Stimulated activated effector memory CD8-positive, alpha-beta T cell treated with anti-CD3 and anti-CD28 coated beads, Interleukin-12 subunit alpha, Interleukin-12 subunit beta, amount 100 ng/mL, for 72 hours (primary cell): ENCODE data around the gene ABLIM1.

Experiments
- ATAC-seq: fragments of 150-1000 bp; cut with Tn5 transposase; 2 replicates; pipeline ENCODE4 v1.10.0; 2021
- DNase-seq, 2 donors: peaks; one replicate each; pipeline ENCODE4 v3.0.0; 2021 to 2022; ENCODE audit warnings: low spot score in 2 of 2
- H3K27ac Mint-ChIP-seq: one replicate; pipeline ENCODE4 v1.8.0; 2022; ENCODE audit warnings: mild to moderate bottlenecking, mixed read lengths
- H3K36me3 Mint-ChIP-seq: one replicate; pipeline ENCODE4 v1.8.0; 2022; ENCODE audit warnings: mild to moderate bottlenecking, mixed read lengths
- H3K4me1 Mint-ChIP-seq: one replicate; pipeline ENCODE4 v1.8.0; 2022; ENCODE audit warnings: mixed read lengths
- H3K4me3 Mint-ChIP-seq: one replicate; pipeline ENCODE4 v1.8.0; 2022; ENCODE audit warnings: mild to moderate bottlenecking, mixed read lengths
- H3K9me3 Mint-ChIP-seq: one replicate; pipeline ENCODE4 v1.8.0; 2022; ENCODE audit warnings: mixed read lengths

Gene ABLIM1

DNA sequence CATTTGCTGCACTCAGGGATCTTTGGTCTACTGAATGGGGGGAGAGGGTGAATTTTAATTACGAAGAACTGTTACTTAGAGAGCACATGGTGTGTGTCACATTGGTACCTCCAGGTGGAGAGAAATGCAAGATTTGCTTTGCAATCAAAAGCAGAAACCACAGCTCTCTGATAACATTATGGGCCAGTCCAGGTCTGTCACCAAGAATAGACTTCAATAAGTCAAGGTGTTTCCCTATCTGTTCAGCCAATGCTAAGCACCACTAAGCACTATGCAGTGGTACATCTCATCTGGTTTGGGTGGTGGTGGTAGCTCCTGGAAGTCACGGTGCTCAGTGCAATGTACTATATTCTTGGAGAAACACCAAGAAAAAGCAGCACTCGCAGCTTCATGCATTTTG is 134.2 kb downstream of the ABLIM1 start:
- Mint-ChIP-seq H3K4me3 (peak overlapping the region; percentile 91), H3K9me3 (no peaks in the 10 kb centered on the region), H3K36me3 (peaks cover 13% of the 10 kb centered on the region), H3K4me1 (peaks cover 77% of the 10 kb centered on the region), H3K27ac (no peak overlapping the region)
- no peak for DNase-seq
- no peak for ATAC-seq

- no peak overlapping the region for H3K27ac Mint-ChIP-seq
- DNase-seq (no peak), ATAC-seq (no peak)
- H3K4me1 Mint-ChIP-seq: peaks cover 87% of the 10 kb centered on the region
- H3K4me3 Mint-ChIP-seq: no peak overlapping the region
- peaks cover 6% of the 10 kb centered on the region for H3K36me3 Mint-ChIP-seq
- H3K9me3 Mint-ChIP-seq: no peaks in the 10 kb centered on the region
Measured at GRCh38 chr10:114521255-114521654, 136.8 kb downstream of the ABLIM1 start.

- H3K27ac Mint-ChIP-seq: no peak overlapping the region
- H3K9me3 Mint-ChIP-seq: no peaks in the 10 kb centered on the region
- DNase-seq: no peak
- H3K4me1 Mint-ChIP-seq: peaks cover 85% of the 10 kb centered on the region
- H3K36me3 Mint-ChIP-seq: no peaks in the 10 kb centered on the region
- H3K4me3 Mint-ChIP-seq: no peak overlapping the region
- no peak for ATAC-seq
Measured at GRCh38 chr10:114520453-114520852, 137.6 kb downstream of the ABLIM1 start.

DNA sequence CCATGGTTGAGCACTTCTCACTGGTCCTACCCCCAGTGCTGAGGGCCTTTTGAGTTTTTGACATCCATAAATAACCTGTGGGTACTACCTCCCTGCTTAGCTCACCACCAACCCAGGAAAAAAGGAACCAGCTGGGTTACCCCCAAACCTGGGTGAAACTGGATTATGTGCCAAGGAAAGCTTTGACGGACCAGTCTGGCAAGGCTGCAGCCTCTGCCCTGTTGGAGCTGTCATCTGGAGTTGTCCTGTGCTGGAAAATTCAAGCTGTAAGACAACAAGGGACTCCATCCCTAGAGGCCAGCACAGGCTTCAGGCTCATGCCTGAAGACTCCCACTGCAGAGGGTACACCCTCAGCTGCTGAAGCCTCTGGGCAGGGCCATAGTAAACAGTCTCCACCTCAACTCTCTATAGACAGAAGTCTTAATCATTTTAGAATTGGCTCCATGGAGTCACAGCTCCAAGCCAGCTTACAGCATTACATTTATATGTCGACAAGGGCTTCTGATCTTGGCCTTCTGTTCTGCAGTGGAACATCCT is 138.2 kb downstream of the ABLIM1 start:
- DNase-seq: no peak
- H3K27ac Mint-ChIP-seq: no peak overlapping the region
- no peak overlapping the region for H3K4me3 Mint-ChIP-seq
- H3K9me3 Mint-ChIP-seq: no peaks in the 10 kb centered on the region
- peak; percentile 36 for ATAC-seq
- H3K36me3 Mint-ChIP-seq: no peaks in the 10 kb centered on the region
- peaks cover 84% of the 10 kb centered on the region for H3K4me1 Mint-ChIP-seq

- H3K4me1 Mint-ChIP-seq: peaks cover 79% of the 10 kb centered on the region
Measured at GRCh38 chr10:114519306-114519669, 138.8 kb downstream of the ABLIM1 start.

GRCh38 chr10:114518401-114519305 is 139.4 kb downstream of the ABLIM1 start:
- Mint-ChIP-seq H3K9me3 (no peaks in the 10 kb centered on the region), H3K4me1 (peaks cover 78% of the 10 kb centered on the region), H3K36me3 (no peaks in the 10 kb centered on the region), H3K27ac (no peak overlapping the region), H3K4me3 (no peak overlapping the region)
- ATAC-seq: no peak
- no peak for DNase-seq

More at GRCh38 chr10:114519306-114519669, 138.8 kb downstream of the ABLIM1 start:
- H3K27ac Mint-ChIP-seq: no peak overlapping the region
- H3K4me3 Mint-ChIP-seq: no peak overlapping the region
- H3K9me3 Mint-ChIP-seq: no peaks in the 10 kb centered on the region
- DNase-seq: no peak
- H3K36me3 Mint-ChIP-seq: no peaks in the 10 kb centered on the region
- no peak for ATAC-seq

GRCh38 chr10:114517368-114518250 is 140.5 kb downstream of the ABLIM1 start:
- no peaks in the 10 kb centered on the region for H3K36me3 Mint-ChIP-seq
- DNase-seq (no peak), ATAC-seq (no peak)
- no peak overlapping the region for H3K4me3 Mint-ChIP-seq
- H3K4me1 Mint-ChIP-seq: peaks cover 74% of the 10 kb centered on the region
- no peak overlapping the region for H3K27ac Mint-ChIP-seq
- no peaks in the 10 kb centered on the region for H3K9me3 Mint-ChIP-seq

- H3K4me1 Mint-ChIP-seq: peaks cover 74% of the 10 kb centered on the region
- ATAC-seq (no peak), DNase-seq (no peak)
- H3K9me3 Mint-ChIP-seq: no peaks in the 10 kb centered on the region
- H3K36me3 Mint-ChIP-seq: no peaks in the 10 kb centered on the region
- H3K27ac Mint-ChIP-seq: no peak overlapping the region
- H3K4me3 Mint-ChIP-seq: no peak overlapping the region
Measured at GRCh38 chr10:114516356-114516755, 141.7 kb downstream of the ABLIM1 start.

- H3K36me3 Mint-ChIP-seq: no peaks in the 10 kb centered on the region
- ATAC-seq: no peak
- no peak overlapping the region for H3K27ac Mint-ChIP-seq
- H3K9me3 Mint-ChIP-seq: no peaks in the 10 kb centered on the region
- H3K4me1 Mint-ChIP-seq: peaks cover 67% of the 10 kb centered on the region
- no peak for DNase-seq
- H3K4me3 Mint-ChIP-seq: no peak overlapping the region
Measured at GRCh38 chr10:114515298-114515914, 142.7 kb downstream of the ABLIM1 start.

DNA sequence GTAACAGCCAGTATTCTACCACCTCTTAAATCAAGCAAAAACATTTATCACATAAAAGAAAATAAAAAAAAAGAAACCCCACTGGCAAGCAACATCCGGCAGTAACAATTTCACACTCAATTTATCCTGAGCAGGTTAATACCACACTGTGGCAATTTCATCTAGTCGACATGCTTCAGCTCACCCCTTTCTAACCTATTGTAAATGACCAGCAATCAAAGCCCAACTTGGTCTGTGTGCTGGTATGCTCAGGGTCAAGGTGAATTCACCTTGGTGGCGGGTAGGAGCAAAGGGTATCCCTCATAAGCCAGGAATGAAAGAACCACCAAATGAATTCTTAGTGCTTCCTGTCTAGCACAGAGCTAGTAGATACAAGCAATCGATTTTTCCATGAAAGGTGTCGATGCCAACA is 144.7 kb downstream of the ABLIM1 start:
- H3K4me3 Mint-ChIP-seq: no peak overlapping the region
- no peaks in the 10 kb centered on the region for H3K9me3 Mint-ChIP-seq
- no peak for DNase-seq
- ATAC-seq: no peak
- H3K4me1 Mint-ChIP-seq: peaks cover 66% of the 10 kb centered on the region
- no peaks in the 10 kb centered on the region for H3K36me3 Mint-ChIP-seq
- H3K27ac Mint-ChIP-seq: peak overlapping the region; percentile 39

GRCh38 chr10:114511881-114512280 is 146.2 kb downstream of the ABLIM1 start:
- H3K36me3 Mint-ChIP-seq: no peaks in the 10 kb centered on the region
- DNase-seq (no peak), ATAC-seq (no peak)
- H3K27ac Mint-ChIP-seq: peak overlapping the region; percentile 39
- no peaks in the 10 kb centered on the region for H3K9me3 Mint-ChIP-seq
- no peak overlapping the region for H3K4me3 Mint-ChIP-seq
- H3K4me1 Mint-ChIP-seq: peaks cover 60% of the 10 kb centered on the region

DNA sequence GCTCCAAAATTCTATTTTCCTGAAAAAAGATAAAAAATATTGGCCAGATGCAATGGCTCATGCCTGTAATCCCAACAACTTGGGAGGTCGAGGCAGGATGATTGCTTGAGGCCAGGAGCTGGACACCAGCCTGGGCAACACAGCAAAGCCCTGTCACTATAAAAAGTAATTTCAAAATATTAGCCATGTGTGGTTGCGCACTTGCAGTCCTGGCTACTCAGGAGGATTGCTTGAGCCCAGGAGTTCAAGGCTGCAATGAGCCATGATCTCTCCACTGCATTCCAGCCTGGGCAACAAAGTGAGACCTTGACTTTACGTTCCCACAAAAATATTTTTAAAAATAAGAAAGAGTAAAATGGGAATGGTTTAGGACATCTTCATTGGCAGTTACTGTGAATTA is 149.7 kb downstream of the ABLIM1 start:
- no peaks in the 10 kb centered on the region for H3K36me3 Mint-ChIP-seq
- H3K4me1 Mint-ChIP-seq: peaks cover 66% of the 10 kb centered on the region
- no peak overlapping the region for H3K27ac Mint-ChIP-seq
- DNase-seq (no peak), ATAC-seq (no peak)
- H3K9me3 Mint-ChIP-seq: no peaks in the 10 kb centered on the region
- H3K4me3 Mint-ChIP-seq: no peak overlapping the region

- peaks cover 63% of the 10 kb centered on the region for H3K4me1 Mint-ChIP-seq
- H3K9me3 Mint-ChIP-seq: no peaks in the 10 kb centered on the region
- no peak for ATAC-seq
- peak overlapping the region; percentile 24 for H3K27ac Mint-ChIP-seq
- H3K4me3 Mint-ChIP-seq: no peak overlapping the region
- no peak for DNase-seq
- H3K36me3 Mint-ChIP-seq: no peaks in the 10 kb centered on the region
Measured at GRCh38 chr10:114507449-114507848, 150.6 kb downstream of the ABLIM1 start.

DNA sequence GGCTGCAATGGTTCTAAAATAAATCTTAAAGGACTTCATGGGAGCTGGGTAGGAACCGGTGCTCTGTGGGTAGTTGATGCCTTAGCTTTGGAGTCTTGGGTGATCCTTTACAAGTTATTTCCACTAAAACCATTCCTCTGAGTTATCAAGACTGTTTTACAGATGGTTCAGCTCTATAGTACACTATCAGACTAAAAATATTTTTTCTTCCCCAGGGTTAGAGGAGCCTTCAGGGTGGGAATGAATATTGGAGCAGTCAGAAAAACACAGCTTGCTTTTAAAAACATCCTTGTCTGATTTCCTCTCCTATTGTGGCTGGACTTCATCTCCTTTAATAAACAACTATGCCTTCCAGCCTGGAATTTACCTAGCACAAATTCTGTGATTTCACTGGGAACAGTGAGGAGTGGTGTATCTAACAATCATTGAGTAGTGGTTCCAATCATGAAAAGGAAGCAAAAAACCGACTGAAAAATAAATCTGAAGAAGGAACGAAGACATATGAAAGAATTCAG is 151.1 kb downstream of the ABLIM1 start:
- H3K4me3 Mint-ChIP-seq: no peak overlapping the region
- no peak for DNase-seq
- H3K4me1 Mint-ChIP-seq: peaks cover 62% of the 10 kb centered on the region
- H3K36me3 Mint-ChIP-seq: no peaks in the 10 kb centered on the region
- no peak for ATAC-seq
- H3K9me3 Mint-ChIP-seq: no peaks in the 10 kb centered on the region
- peak overlapping the region; percentile 24 for H3K27ac Mint-ChIP-seq
